Progenitor cell of endocrine pancreas (in vitro differentiated cells): ENCODE measurements around the gene ELAVL2. TPM values are rescaled to one million over a fixed set of nuclear protein-coding genes. Genes with fewer than 3 reads are reported as not detected.

Experiments
- DNase-seq: peaks from one replicate; pipeline ENCODE4 v3.0.0; 2021; ENCODE audit warnings: low spot score; ENCODE audit not compliant: unreplicated experiment
- H3K27ac Mint-ChIP-seq: 2 replicates; pipeline ENCODE4 v1.8.0; 2021; ENCODE audit warnings: mild to moderate bottlenecking, moderate library complexity, mixed read lengths
- H3K27me3 Mint-ChIP-seq: 2 replicates; pipeline ENCODE4 v1.8.0; 2021; ENCODE audit warnings: mixed read lengths
- H3K36me3 Mint-ChIP-seq: 2 replicates; pipeline ENCODE4 v1.8.0; 2022; ENCODE audit warnings: mixed read lengths; ENCODE audit not compliant: insufficient read depth
- H3K4me1 Mint-ChIP-seq: 2 replicates; pipeline ENCODE4 v1.8.0; 2021; ENCODE audit warnings: low read depth, mixed read lengths
- H3K4me3 Mint-ChIP-seq: 2 replicates; pipeline ENCODE4 v1.8.0; 2021; ENCODE audit warnings: low read depth, mild to moderate bottlenecking, moderate library complexity, mixed read lengths
- H3K9me3 Mint-ChIP-seq: 2 replicates; pipeline ENCODE4 v1.8.0; 2021; ENCODE audit warnings: low read depth, mixed read lengths
- CTCF ChIP-seq: fragments of 200-600 bp; sonication (generic); IDR thresholded peaks from one replicate; pipeline ENCODE4 v1.5.0; 2021; ENCODE audit warnings: antibody characterized with exemption, mild to moderate bottlenecking; ENCODE audit not compliant: unreplicated experiment
- total RNA-seq: library from RNA; stranded (reverse); gene quantifications from 2 replicates; pipeline ENCODE4 v1.2.1, GENCODE V29; 2021

The ELAVL2 gene
- total RNA-seq, 1 donor from 2014 or later = 1.7 TPM

GRCh38 chr9:23754551-23754950 is 71.5 kb downstream of the ELAVL2 start:
- peaks cover 3% of the 10 kb centered on the region for H3K4me1 Mint-ChIP-seq
- no peak for TF ChIP-seq CTCF
- DNase-seq = no peak
- H3K4me3 Mint-ChIP-seq = no peak overlapping the region
- no peak overlapping the region for H3K27ac Mint-ChIP-seq
- H3K27me3 Mint-ChIP-seq = no peaks in the 10 kb centered on the region
- no peaks in the 10 kb centered on the region for H3K9me3 Mint-ChIP-seq
- no peaks in the 10 kb centered on the region for H3K36me3 Mint-ChIP-seq

- H3K4me1 Mint-ChIP-seq = peaks cover 3% of the 10 kb centered on the region
- H3K27ac Mint-ChIP-seq = no peak overlapping the region
- H3K4me3 Mint-ChIP-seq = no peak overlapping the region
- no peak for DNase-seq
- no peaks in the 10 kb centered on the region for H3K36me3 Mint-ChIP-seq
- TF ChIP-seq CTCF = no peak
- no peaks in the 10 kb centered on the region for H3K9me3 Mint-ChIP-seq
- H3K27me3 Mint-ChIP-seq = no peaks in the 10 kb centered on the region
Observed at GRCh38 chr9:23752859-23753258, 73.2 kb downstream of the ELAVL2 start.

GRCh38 chr9:23751633-23752032 is 74.4 kb downstream of the ELAVL2 start:
- Mint-ChIP-seq H3K4me3 (no peak overlapping the region), H3K27me3 (no peaks in the 10 kb centered on the region), H3K36me3 (no peaks in the 10 kb centered on the region), H3K9me3 (no peaks in the 10 kb centered on the region), H3K4me1 (peaks cover 3% of the 10 kb centered on the region), H3K27ac (no peak overlapping the region)
- no peak for DNase-seq
- TF ChIP-seq CTCF = no peak

- no peak overlapping the region for H3K4me3 Mint-ChIP-seq
- no peaks in the 10 kb centered on the region for H3K27me3 Mint-ChIP-seq
- no peak for DNase-seq
- no peaks in the 10 kb centered on the region for H3K36me3 Mint-ChIP-seq
- H3K9me3 Mint-ChIP-seq = no peaks in the 10 kb centered on the region
- peaks cover 3% of the 10 kb centered on the region for H3K4me1 Mint-ChIP-seq
- no peak for TF ChIP-seq CTCF
- H3K27ac Mint-ChIP-seq = no peak overlapping the region
Observed at GRCh38 chr9:23750808-23751207, 75.2 kb downstream of the ELAVL2 start.

GRCh38 chr9:23747088-23748075 is 78.7 kb downstream of the ELAVL2 start:
- DNase-seq = no peak
- peaks cover 3% of the 10 kb centered on the region for H3K4me1 Mint-ChIP-seq
- no peaks in the 10 kb centered on the region for H3K9me3 Mint-ChIP-seq
- no peak for TF ChIP-seq CTCF
- no peaks in the 10 kb centered on the region for H3K36me3 Mint-ChIP-seq
- H3K27me3 Mint-ChIP-seq = no peaks in the 10 kb centered on the region
- H3K27ac Mint-ChIP-seq = no peak overlapping the region
- no peak overlapping the region for H3K4me3 Mint-ChIP-seq
